C4-2B (cell line): Measurements from ENCODE around the gene PARD3.
"Not testable (repeated sequence)": the region's sequence is repeated elsewhere in the genome, so short reads cannot be mapped to it uniquely, and the experiment has no call there.

Experiments used
- H3K27ac ChIP-seq: fragments of 450-650 bp; 2 replicates; pipeline ENCODE4 v1.5.1; 2017
- ZFX ChIP-seq: fragments of 450-650 bp; IDR thresholded peaks from 2 replicates; pipeline ENCODE4 v1.6.1; 2017
- TF ChIP-seq, protein P1 (sequence below): fragments of 450-650 bp; conservative IDR thresholded peaks from 2 replicates; pipeline ENCODE4 v1.5.1; 2017; ENCODE audit warnings: mild to moderate bottlenecking

Gene PARD3

GRCh38 chr10:34074051-34074450 is 741.0 kb downstream of the PARD3 start:
- no peak for TF ChIP-seq ZFX
- TF ChIP-seq, protein P1, sequence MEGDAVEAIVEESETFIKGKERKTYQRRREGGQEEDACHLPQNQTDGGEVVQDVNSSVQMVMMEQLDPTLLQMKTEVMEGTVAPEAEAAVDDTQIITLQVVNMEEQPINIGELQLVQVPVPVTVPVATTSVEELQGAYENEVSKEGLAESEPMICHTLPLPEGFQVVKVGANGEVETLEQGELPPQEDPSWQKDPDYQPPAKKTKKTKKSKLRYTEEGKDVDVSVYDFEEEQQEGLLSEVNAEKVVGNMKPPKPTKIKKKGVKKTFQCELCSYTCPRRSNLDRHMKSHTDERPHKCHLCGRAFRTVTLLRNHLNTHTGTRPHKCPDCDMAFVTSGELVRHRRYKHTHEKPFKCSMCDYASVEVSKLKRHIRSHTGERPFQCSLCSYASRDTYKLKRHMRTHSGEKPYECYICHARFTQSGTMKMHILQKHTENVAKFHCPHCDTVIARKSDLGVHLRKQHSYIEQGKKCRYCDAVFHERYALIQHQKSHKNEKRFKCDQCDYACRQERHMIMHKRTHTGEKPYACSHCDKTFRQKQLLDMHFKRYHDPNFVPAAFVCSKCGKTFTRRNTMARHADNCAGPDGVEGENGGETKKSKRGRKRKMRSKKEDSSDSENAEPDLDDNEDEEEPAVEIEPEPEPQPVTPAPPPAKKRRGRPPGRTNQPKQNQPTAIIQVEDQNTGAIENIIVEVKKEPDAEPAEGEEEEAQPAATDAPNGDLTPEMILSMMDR, result no peak
- H3K27ac ChIP-seq, result no peak overlapping the region

DNA sequence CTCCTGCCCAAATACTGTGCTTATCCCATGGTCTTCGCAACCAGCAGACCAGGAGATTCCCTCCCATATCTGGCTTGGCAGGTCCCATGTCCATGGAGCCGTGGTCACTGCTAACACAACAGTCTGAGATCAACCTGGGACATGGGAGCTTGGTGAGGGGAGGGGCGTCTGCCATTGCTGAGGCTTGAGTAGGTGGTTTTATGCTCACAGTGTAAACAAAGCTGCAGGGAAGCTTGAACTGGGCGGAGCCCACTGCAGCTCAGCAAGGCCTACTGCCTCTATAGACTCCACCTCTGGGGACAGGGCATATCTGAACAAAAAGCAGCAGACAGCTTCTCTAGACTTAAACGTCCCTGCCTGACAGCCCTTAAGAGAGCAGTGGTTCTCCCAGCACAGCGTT is 747.4 kb downstream of the PARD3 start:
- H3K27ac ChIP-seq, result not testable (repeated sequence)

DNA sequence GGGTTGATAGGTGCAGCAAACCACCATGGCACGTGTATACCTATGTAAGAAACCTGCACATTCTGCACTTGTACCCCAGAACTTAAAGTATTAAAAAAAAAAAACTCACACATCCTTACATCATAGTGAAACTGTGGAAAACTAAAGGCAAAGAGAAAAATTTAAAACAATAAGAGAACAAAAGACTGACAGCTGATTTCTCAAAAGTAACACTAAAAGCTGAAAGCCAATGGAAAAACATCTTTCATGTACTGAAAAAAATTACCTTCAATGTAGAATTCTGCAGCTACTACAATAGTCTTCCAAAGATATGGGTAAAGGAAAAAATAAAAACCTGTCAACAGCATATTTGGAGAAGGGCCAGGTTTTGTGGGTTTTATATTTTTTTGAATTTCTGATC is 751.5 kb downstream of the PARD3 start:
- TF ChIP-seq ZFX, result no peak
- TF ChIP-seq, protein P1, result no peak
- no peak overlapping the region for H3K27ac ChIP-seq

- no peak overlapping the region for H3K27ac ChIP-seq
- TF ChIP-seq, protein P1, result no peak
- TF ChIP-seq ZFX, result no peak
Observed at GRCh38 chr10:34061841-34062240, 753.3 kb downstream of the PARD3 start.
